Neutrophil (primary cell): ENCODE measurements around the gene TPPP.

ENCODE experiments used
- H3K27ac ChIP-seq: fragments of 200-600 bp; sonication (generic); 2 replicates; pipeline ENCODE4 v1.5.1; 2016; ENCODE audit warnings: mild to moderate bottlenecking, moderate library complexity
- H3K27me3 ChIP-seq: fragments of 200-600 bp; sonication (generic); 2 replicates; pipeline ENCODE4 v1.6.0; 2016; ENCODE audit warnings: mild to moderate bottlenecking
- H3K36me3 ChIP-seq: fragments of 200-600 bp; sonication (generic); 2 replicates; pipeline ENCODE4 v1.5.1; 2017
- H3K4me1 ChIP-seq, 2 experiments: fragments of 200-600 bp in 1 of 2; sonication (generic) in 1 of 2; 1 replicate in 1 of 2; 2 replicates in 1 of 2; pipeline versions ENCODE4 v1.5.1 to v1.6.1; 2013 to 2016; ENCODE audit warnings: low read depth in 1 of 2, low read length in 1 of 2, mild to moderate bottlenecking in 1 of 2, moderate library complexity in 1 of 2; ENCODE audit not compliant: control insufficient read depth in 1 of 2, insufficient read depth in 1 of 2
- H3K4me3 ChIP-seq, 2 experiments: fragments of 200-600 bp in 1 of 2; sonication (generic) in 1 of 2; 1 replicate in 1 of 2; 2 replicates in 1 of 2; pipeline ENCODE4 v1.5.1; 2013 to 2016; ENCODE audit warnings: low read depth in 1 of 2, low read length in 1 of 2, mild to moderate bottlenecking in 1 of 2, moderate library complexity in 1 of 2
- H3K9me3 ChIP-seq: fragments of 200-600 bp; sonication (generic); 2 replicates; pipeline ENCODE4 v1.5.1; 2016
- TF ChIP-seq, protein P1 (sequence below): fragments of 200-600 bp; sonication (generic); IDR thresholded peaks from 2 replicates; pipeline ENCODE4 v1.5.1; 2016; ENCODE audit warnings: antibody characterized with exemption

The TPPP gene

DNA sequence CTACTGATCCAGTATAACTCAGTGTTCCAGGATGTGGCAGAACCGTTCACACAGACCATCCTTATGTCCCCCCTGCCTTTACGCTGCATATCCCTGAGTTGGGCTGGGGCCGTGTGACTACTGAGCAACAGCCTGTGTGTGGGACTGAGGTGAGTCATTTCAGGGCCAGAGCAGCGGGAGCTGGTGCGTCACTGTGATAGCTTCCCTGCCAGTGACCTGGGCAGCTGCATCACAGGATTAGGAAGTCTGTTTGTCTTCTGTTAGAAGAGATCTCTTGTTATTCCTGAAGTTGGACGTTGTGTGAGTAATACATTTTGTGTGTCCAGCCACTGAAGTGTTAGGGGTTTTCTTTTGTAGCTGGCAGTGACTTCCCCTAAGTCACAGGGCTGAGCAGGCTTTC is 35.6 kb downstream of the TPPP start:
- Histone ChIP-seq H3K9me3 (no peaks in the 10 kb centered on the region), H3K4me1 (no peaks in the 10 kb centered on the region), H3K27me3 (no peaks in the 10 kb centered on the region), H3K36me3 (peaks cover 35% of the 10 kb centered on the region), H3K4me3 (no peak overlapping the region), H3K27ac (no peak overlapping the region)
- TF ChIP-seq, protein P1, sequence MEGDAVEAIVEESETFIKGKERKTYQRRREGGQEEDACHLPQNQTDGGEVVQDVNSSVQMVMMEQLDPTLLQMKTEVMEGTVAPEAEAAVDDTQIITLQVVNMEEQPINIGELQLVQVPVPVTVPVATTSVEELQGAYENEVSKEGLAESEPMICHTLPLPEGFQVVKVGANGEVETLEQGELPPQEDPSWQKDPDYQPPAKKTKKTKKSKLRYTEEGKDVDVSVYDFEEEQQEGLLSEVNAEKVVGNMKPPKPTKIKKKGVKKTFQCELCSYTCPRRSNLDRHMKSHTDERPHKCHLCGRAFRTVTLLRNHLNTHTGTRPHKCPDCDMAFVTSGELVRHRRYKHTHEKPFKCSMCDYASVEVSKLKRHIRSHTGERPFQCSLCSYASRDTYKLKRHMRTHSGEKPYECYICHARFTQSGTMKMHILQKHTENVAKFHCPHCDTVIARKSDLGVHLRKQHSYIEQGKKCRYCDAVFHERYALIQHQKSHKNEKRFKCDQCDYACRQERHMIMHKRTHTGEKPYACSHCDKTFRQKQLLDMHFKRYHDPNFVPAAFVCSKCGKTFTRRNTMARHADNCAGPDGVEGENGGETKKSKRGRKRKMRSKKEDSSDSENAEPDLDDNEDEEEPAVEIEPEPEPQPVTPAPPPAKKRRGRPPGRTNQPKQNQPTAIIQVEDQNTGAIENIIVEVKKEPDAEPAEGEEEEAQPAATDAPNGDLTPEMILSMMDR: no peak

DNA sequence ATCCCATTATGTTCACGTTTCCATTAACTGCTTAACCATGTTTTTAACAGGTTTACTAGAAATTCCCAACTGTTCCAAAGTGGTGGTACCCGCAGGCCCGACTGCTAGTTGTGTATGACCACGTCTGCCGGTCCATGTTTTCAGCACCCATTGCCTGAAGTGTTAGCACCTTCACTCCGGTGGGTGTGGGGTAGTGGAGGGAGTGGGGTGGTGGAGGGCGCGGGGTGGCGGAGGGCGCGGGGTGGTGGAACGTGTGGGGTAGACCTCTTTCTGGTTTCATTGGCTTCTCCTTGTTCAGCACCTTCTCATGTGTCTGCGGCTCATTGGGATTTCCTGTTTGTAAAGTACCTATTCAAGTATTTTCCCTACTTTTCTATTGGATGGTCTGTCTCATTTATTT is 37.7 kb downstream of the TPPP start:
- TF ChIP-seq, protein P1: no peak
- Histone ChIP-seq H3K27ac (no peak overlapping the region), H3K36me3 (peaks cover 29% of the 10 kb centered on the region), H3K4me3 (no peak overlapping the region), H3K4me1 (no peaks in the 10 kb centered on the region), H3K9me3 (no peaks in the 10 kb centered on the region), H3K27me3 (no peaks in the 10 kb centered on the region)

DNA sequence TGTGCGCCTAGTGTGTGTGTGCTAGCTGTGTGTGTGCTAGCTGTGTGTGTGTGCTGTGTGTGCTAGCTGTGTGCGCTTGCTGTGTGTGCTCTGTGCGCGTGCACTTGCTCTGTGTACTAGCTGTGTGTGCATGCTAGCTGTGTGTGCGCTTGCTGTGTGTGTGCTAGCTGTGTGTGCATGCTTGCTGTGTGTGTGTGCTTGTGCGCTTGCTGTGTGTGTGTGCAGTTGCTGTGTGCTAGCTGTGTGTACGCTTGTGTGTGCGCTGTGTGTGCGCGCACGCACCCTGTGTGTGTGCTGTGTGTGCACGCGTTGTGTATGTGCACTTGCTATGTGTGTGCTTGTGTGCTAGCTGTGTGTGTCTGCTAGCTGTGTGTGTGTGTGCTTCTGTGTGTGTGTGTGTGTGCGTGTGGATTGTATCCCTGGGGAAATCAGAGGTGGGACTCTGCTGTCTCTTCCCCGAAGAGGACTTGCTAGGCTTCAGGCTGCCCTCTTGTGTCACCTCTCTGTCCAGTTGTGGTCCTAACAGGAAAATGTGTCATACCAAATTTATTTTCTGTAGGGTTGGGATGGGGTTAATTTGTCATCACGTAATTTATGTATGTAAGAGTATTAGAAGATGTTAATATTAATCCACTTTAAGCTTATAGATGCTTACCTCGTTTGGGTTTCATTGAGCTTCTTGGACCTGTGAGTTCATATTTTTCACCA is 38.9 kb downstream of the TPPP start:
- H3K27ac ChIP-seq: no peak overlapping the region
- H3K4me3 ChIP-seq: no peak overlapping the region
- TF ChIP-seq, protein P1: no peak
- no peaks in the 10 kb centered on the region for H3K27me3 ChIP-seq
- peaks cover 26% of the 10 kb centered on the region for H3K36me3 ChIP-seq
- H3K9me3 ChIP-seq: no peaks in the 10 kb centered on the region
- H3K4me1 ChIP-seq: no peaks in the 10 kb centered on the region

- Histone ChIP-seq H3K4me1 (no peaks in the 10 kb centered on the region), H3K4me3 (no peak overlapping the region), H3K9me3 (no peaks in the 10 kb centered on the region), H3K27me3 (no peaks in the 10 kb centered on the region), H3K36me3 (peaks cover 27% of the 10 kb centered on the region), H3K27ac (no peak overlapping the region)
- TF ChIP-seq, protein P1: no peak
These were observed 40.3 kb downstream of the TPPP start for GRCh38 chr5:652773-653350.

GRCh38 chr5:652023-652515 is 41.1 kb downstream of the TPPP start:
- Histone ChIP-seq H3K27me3 (no peaks in the 10 kb centered on the region), H3K36me3 (peaks cover 25% of the 10 kb centered on the region), H3K9me3 (no peaks in the 10 kb centered on the region), H3K4me1 (no peaks in the 10 kb centered on the region), H3K4me3 (no peak overlapping the region), H3K27ac (no peak overlapping the region)
- TF ChIP-seq, protein P1: no peak
